IPS-15b (cell line): ENCODE data around the gene ALKAL2.

Source experiments
- H3K27me3 ChIP-seq: one replicate; pipeline ENCODE4 v1.6.1; 2013; ENCODE audit warnings: low read length; ENCODE audit not compliant: control insufficient read depth, insufficient read depth
- H3K36me3 ChIP-seq: one replicate; pipeline ENCODE4 v1.6.1; 2013; ENCODE audit warnings: low read length; ENCODE audit not compliant: control insufficient read depth, insufficient read depth
- H3K4me1 ChIP-seq: one replicate; pipeline ENCODE4 v1.6.1; 2013; ENCODE audit warnings: mild to moderate bottlenecking, low read length; ENCODE audit not compliant: control insufficient read depth, insufficient read depth
- H3K4me3 ChIP-seq: one replicate; pipeline ENCODE4 v1.5.1; 2013; ENCODE audit warnings: low read depth, low read length
- H3K9ac ChIP-seq: one replicate; pipeline ENCODE4 v1.6.1; 2013; ENCODE audit warnings: low read depth, mild to moderate bottlenecking, low read length
- H3K9me3 ChIP-seq: one replicate; pipeline ENCODE4 v1.6.1; 2013; ENCODE audit warnings: mild to moderate bottlenecking, low read length; ENCODE audit not compliant: control insufficient read depth, insufficient read depth

The ALKAL2 gene

GRCh38 chr2:233030-233429, 54.9 kb downstream of the ALKAL2 start:
- no peak overlapping the region for H3K4me3 ChIP-seq
- no peaks in the 10 kb centered on the region for H3K27me3 ChIP-seq
- H3K9ac ChIP-seq = no peak overlapping the region
- H3K9me3 ChIP-seq = no peaks in the 10 kb centered on the region
- no peaks in the 10 kb centered on the region for H3K36me3 ChIP-seq
- no peaks in the 10 kb centered on the region for H3K4me1 ChIP-seq

- Histone ChIP-seq H3K9ac (no peak overlapping the region), H3K36me3 (no peaks in the 10 kb centered on the region), H3K4me3 (no peak overlapping the region), H3K27me3 (no peaks in the 10 kb centered on the region), H3K4me1 (no peaks in the 10 kb centered on the region), H3K9me3 (no peaks in the 10 kb centered on the region)
Observed at GRCh38 chr2:231521-232185, 56.2 kb downstream of the ALKAL2 start.
